Measurements from ENCODE around the gene UMPS.
A peak's percentile ranks its signal among the peaks of the same experiment; 100 is the strongest.
"Not testable (repeated sequence)": the region's sequence is repeated elsewhere in the genome, so short reads cannot be mapped to it uniquely, and the experiment has no call there.

UMPS gene

GRCh38 chr3:124788254-124788745, 58.0 kb downstream of the UMPS start:
- Histone ChIP-seq H3K27me3 (no peaks in the 10 kb centered on the region), H3K36me3 (peaks cover 0 to 5% (median 5%) of the 10 kb centered on the region in 3 donors), H3K9me3 (no peaks in the 10 kb centered on the region), H3K4me1 (peaks cover 0 to 79% (median 60%) of the 10 kb centered on the region in 4 donors), H3K27ac (peak overlapping the region; percentile 39 to 73), H3K4me3 (no peak overlapping the region)
- no peak for TF ChIP-seq CTCF (IDR thresholded peaks at IDR 0.05)
- no peak for DNase-seq
- intact Hi-C loops (cut with DNase I; ENCODE audit: low total_unique reads) = loop anchor here (10.0 kb wide), 1 partner anchor 267 kb away; the partner anchor contains the start of gene HEG1

- Histone ChIP-seq H3K27ac (peak overlapping the region; percentile 39 to 73), H3K4me1 (peaks cover 0 to 82% (median 61%) of the 10 kb centered on the region in 4 donors), H3K36me3 (peaks cover 0 to 13% (median 13%) of the 10 kb centered on the region in 3 donors)
- not testable (repeated sequence) for H3K27me3 ChIP-seq, DNase-seq, H3K9me3 ChIP-seq, H3K4me3 ChIP-seq
- intact Hi-C loops (cut with DNase I; ENCODE audit: low total_unique reads) = loop anchor here (10.0 kb wide), 1 partner anchor 266 kb away; the partner anchor contains the start of gene HEG1
Measured at GRCh38 chr3:124789103-124789502, 58.9 kb downstream of the UMPS start.

GRCh38 chr3:124791142-124791541, 60.9 kb downstream of the UMPS start:
- intact Hi-C loops (cut with DNase I; ENCODE audit: low total_unique reads) = no loop called here
- peak overlapping the region; percentile 69 to 77 for H3K27ac ChIP-seq
- DNase-seq = no peak
- H3K9me3 ChIP-seq = no peaks in the 10 kb centered on the region
- peaks cover 12 to 33% (median 30%) of the 10 kb centered on the region in 3 donors for H3K36me3 ChIP-seq
- peaks cover 0 to 62% (median 42%) of the 10 kb centered on the region in 4 donors for H3K4me1 ChIP-seq
- H3K4me3 ChIP-seq = no peak overlapping the region
- no peaks in the 10 kb centered on the region for H3K27me3 ChIP-seq
- TF ChIP-seq CTCF (IDR thresholded peaks at IDR 0.05) = no peak

GRCh38 chr3:124791639-124792151, 61.4 kb downstream of the UMPS start:
- TF ChIP-seq CTCF (IDR thresholded peaks at IDR 0.05) = no peak
- intact Hi-C loops (cut with DNase I; ENCODE audit: low total_unique reads) = no loop called here
- Histone ChIP-seq H3K4me3 (no peak overlapping the region), H3K36me3 (peaks cover 18 to 38% (median 35%) of the 10 kb centered on the region in 3 donors), H3K27me3 (no peaks in the 10 kb centered on the region), H3K27ac (peak overlapping the region; percentile 69 to 77), H3K4me1 (peaks cover 0 to 56% (median 37%) of the 10 kb centered on the region in 4 donors), H3K9me3 (no peaks in the 10 kb centered on the region)
- DNase-seq = peak; percentile 70 to 83

- Histone ChIP-seq H3K36me3 (peaks cover 26 to 46% (median 37%) of the 10 kb centered on the region in 3 donors), H3K27me3 (no peaks in the 10 kb centered on the region), H3K27ac (peak overlapping the region; percentile 69 to 77), H3K4me3 (no peak overlapping the region), H3K9me3 (no peaks in the 10 kb centered on the region), H3K4me1 (peaks cover 0 to 48% (median 29%) of the 10 kb centered on the region in 4 donors)
- no peak for TF ChIP-seq CTCF (IDR thresholded peaks at IDR 0.05)
- DNase-seq = no peak
- intact Hi-C loops (cut with DNase I; ENCODE audit: low total_unique reads) = no loop called here
Measured at GRCh38 chr3:124792341-124793040, 62.2 kb downstream of the UMPS start.
